Prostate gland (tissue), 2 donors: ENCODE measurements around the gene SLC25A38.

Experiments used
- CTCF ChIP-seq, 4 experiments: fragments of 200-600 bp in 2 of 4; fragments of 450-650 bp in 2 of 4; sonication (generic) in 2 of 4; IDR thresholded peaks; 1 replicate in 3 of 4; 2 replicates in 1 of 4; pipeline ENCODE4 v1.5.1; 2016 to 2019; ENCODE audit warnings: antibody characterized with exemption in 4 of 4, mild to moderate bottlenecking in 2 of 4, moderate library complexity in 2 of 4
- POLR2A ChIP-seq: fragments of 450-650 bp; IDR thresholded peaks from one replicate; pipeline ENCODE4 v1.6.1; 2016; ENCODE audit warnings: antibody characterized with exemption, mild to moderate bottlenecking
- POLR2AphosphoS5 ChIP-seq: sonication (generic); formaldehyde crosslinking; IDR thresholded peaks from one replicate; pipeline ENCODE4 v1.6.1; 2017; ENCODE audit warnings: antibody characterized with exemption

- no peak for TF ChIP-seq CTCF (IDR thresholded peaks at IDR 0.05)
- no peak for TF ChIP-seq POLR2A
- TF ChIP-seq POLR2AphosphoS5 = no peak
These were observed 20.4 kb upstream of the SLC25A38 start for GRCh38 chr3:39362812-39363211.
